GM23248 (cell line): ENCODE data around the gene HRH1. TPM values are rescaled to one million over a fixed set of nuclear protein-coding genes. Genes with fewer than 3 reads are reported as not detected.

Experiments
- DNase-seq: peaks from one replicate; pipeline ENCODE4 v3.0.0-alpha.2; 2015
- H2AFZ ChIP-seq: fragments of 200-600 bp; sonication (generic); 2 replicates; pipeline ENCODE4 v1.6.1; 2016; ENCODE audit warnings: antibody characterized with exemption
- H3F3A ChIP-seq: fragments of 200-600 bp; sonication (generic); 2 replicates; pipeline ENCODE4 v1.6.1; 2016; ENCODE audit warnings: mild to moderate bottlenecking, antibody characterized with exemption, mixed run types; ENCODE audit not compliant: insufficient read depth
- H3K27ac ChIP-seq: fragments of 200-600 bp; sonication (generic); 2 replicates; pipeline ENCODE4 v1.5.1; 2016; ENCODE audit warnings: mild to moderate bottlenecking
- H3K27me3 ChIP-seq: fragments of 200-600 bp; sonication (generic); replicated peaks from 2 replicates; pipeline ENCODE4 v1.6.1; 2016; ENCODE audit warnings: mild to moderate bottlenecking; ENCODE audit not compliant: insufficient read depth
- H3K36me3 ChIP-seq: fragments of 200-600 bp; sonication (generic); 2 replicates; pipeline ENCODE4 v1.6.1; 2016; ENCODE audit warnings: low read depth, mild to moderate bottlenecking
- H3K4me1 ChIP-seq: fragments of 200-600 bp; sonication (generic); 2 replicates; pipeline ENCODE4 v1.6.1; 2016; ENCODE audit warnings: mild to moderate bottlenecking; ENCODE audit not compliant: insufficient read depth
- H3K4me2 ChIP-seq: fragments of 200-600 bp; sonication (generic); one replicate; pipeline ENCODE4 v1.6.1; 2016; ENCODE audit warnings: mild to moderate bottlenecking; ENCODE audit not compliant: unreplicated experiment
- H3K4me3 ChIP-seq: fragments of 200-600 bp; sonication (generic); 2 replicates; pipeline ENCODE4 v1.5.1; 2016; ENCODE audit warnings: mild to moderate bottlenecking
- H3K79me2 ChIP-seq: fragments of 200-600 bp; sonication (generic); 2 replicates; pipeline ENCODE4 v1.6.1; 2016; ENCODE audit warnings: mild to moderate bottlenecking; ENCODE audit not compliant: insufficient read depth
- H3K9ac ChIP-seq: fragments of 200-600 bp; sonication (generic); 2 replicates; pipeline ENCODE4 v1.6.1; 2016; ENCODE audit warnings: mild to moderate bottlenecking
- H3K9me2 ChIP-seq: fragments of 200-600 bp; sonication (generic); 2 replicates; pipeline ENCODE4 v1.6.1; 2016; ENCODE audit warnings: mixed run types, mild to moderate bottlenecking, moderate library complexity; ENCODE audit not compliant: insufficient read depth
- H3K9me3 ChIP-seq: fragments of 200-600 bp; sonication (generic); one replicate; pipeline ENCODE4 v1.6.1; 2017; ENCODE audit warnings: low read depth
- H4K20me1 ChIP-seq: fragments of 200-600 bp; sonication (generic); 2 replicates; pipeline ENCODE4 v1.6.0; 2016; ENCODE audit not compliant: insufficient read depth
- EZH2 ChIP-seq: fragments of 200-600 bp; sonication (generic); IDR thresholded peaks from 2 replicates; pipeline ENCODE4 v1.6.1; 2018; ENCODE audit warnings: antibody characterized with exemption, mild to moderate bottlenecking; ENCODE audit not compliant: insufficient read depth, poor library complexity, severe bottlenecking
- EZH2phosphoT487 ChIP-seq: fragments of 200-600 bp; sonication (generic); IDR thresholded peaks from 2 replicates; pipeline ENCODE4 v1.6.1; 2018; ENCODE audit warnings: antibody characterized with exemption, moderate library complexity, mild to moderate bottlenecking, low read depth; ENCODE audit not compliant: insufficient read depth
- WGBS, 2 experiments: methylation state at CpG; one replicate each; pipeline ENCODE4 v1.1.6; 2015 to 2017; ENCODE audit warnings: low lambda C conversion rate in 2 of 2, low coverage in 1 of 2; ENCODE audit errors: missing lambda C conversion rate in 2 of 2; 5-methylcytosine and 5-hydroxymethylcytosine counted together
- in situ Hi-C: fragments of 300-500 bp; cut with MboI; formaldehyde crosslinking; loops from 2 replicates; pipeline ENCODE4 v1.15.0; 2020
- polyA plus RNA-seq: library from polyadenylated mRNA; unstranded; fragments of >200 nt; fragmentation: Nextera tagmentation; extraction: Ambion mirVana; gene quantifications from 2 replicates; pipeline ENCODE4 v1.2.1, GENCODE V29; 2016
- total RNA-seq: library from RNA; depleted of rRNA; stranded (reverse); fragments of >200 nt; shearing (Covaris generic); gene quantifications from 2 replicates; pipeline ENCODE4 v1.2.3, GENCODE V29; 2014

The HRH1 gene
- total and polyA plus RNA-seq, 2 experiments from 2014 or later = 7.1 to 9.0 TPM

DNA sequence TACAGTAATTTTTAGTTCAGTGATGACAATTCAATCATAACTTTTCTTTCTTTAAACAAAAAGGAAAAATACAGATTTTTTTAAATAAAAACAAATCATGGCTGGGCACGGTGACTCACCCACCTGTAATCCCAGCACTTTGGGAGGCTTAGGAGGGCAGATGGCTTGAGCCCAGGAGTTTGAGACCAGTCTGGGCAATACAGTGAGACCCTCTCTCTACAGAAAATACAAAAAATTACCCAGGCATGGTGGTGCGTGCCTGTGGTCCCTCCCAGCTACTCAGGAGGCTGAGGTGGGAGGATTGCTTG lies 92.3 kb downstream of the HRH1 start:
- H3K4me1 ChIP-seq = no peaks in the 10 kb centered on the region
- TF ChIP-seq EZH2phosphoT487 (no peak), EZH2 (no peak)
- 92 to 93% methylated on average over 2 of the region's 2 CpGs for WGBS, 2 experiments
- no peaks in the 10 kb centered on the region for H3F3A ChIP-seq
- in situ Hi-C loops = no loop called here
- no peaks in the 10 kb centered on the region for H3K27me3 ChIP-seq
- H3K4me2 ChIP-seq = no peak overlapping the region
- no peak overlapping the region for H3K9ac ChIP-seq
- H4K20me1 ChIP-seq = no peaks in the 10 kb centered on the region
- no peaks in the 10 kb centered on the region for H3K9me2 ChIP-seq
- no peak for DNase-seq
- H3K27ac ChIP-seq = no peak overlapping the region
- H2AFZ ChIP-seq = no peak overlapping the region
- H3K36me3 ChIP-seq = no peaks in the 10 kb centered on the region
- H3K79me2 ChIP-seq = peaks cover 14% of the 10 kb centered on the region
- no peaks in the 10 kb centered on the region for H3K9me3 ChIP-seq
- H3K4me3 ChIP-seq = no peak overlapping the region

DNA sequence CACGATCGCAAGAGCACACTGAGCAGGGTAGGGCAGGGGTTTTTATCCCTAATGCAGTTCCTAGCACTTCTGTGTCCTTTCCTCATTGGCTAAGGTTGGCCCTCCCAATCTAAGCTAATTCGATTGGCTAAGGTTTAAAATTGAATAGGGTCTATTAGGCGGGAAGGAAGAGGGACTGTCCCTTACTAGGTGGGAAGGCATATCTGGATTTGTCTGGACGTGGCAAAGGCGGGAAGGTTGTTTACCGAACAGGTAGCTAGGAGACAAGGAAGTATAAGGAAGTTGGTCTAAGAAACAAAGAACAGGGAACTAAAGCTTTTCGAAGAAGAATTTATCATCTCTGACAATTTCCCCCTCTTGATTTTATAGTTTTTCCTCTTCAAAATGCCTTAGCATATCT lies 93.1 kb downstream of the HRH1 start:
- H3F3A ChIP-seq = no peaks in the 10 kb centered on the region
- no peak overlapping the region for H3K4me2 ChIP-seq
- DNase-seq = no peak
- H3K4me3 ChIP-seq = no peak overlapping the region
- no peaks in the 10 kb centered on the region for H3K9me3 ChIP-seq
- H3K9me2 ChIP-seq = no peaks in the 10 kb centered on the region
- H2AFZ ChIP-seq = no peak overlapping the region
- in situ Hi-C loops = no loop called here
- H4K20me1 ChIP-seq = no peaks in the 10 kb centered on the region
- TF ChIP-seq EZH2phosphoT487 (no peak), EZH2 (no peak)
- no peaks in the 10 kb centered on the region for H3K4me1 ChIP-seq
- no peaks in the 10 kb centered on the region for H3K36me3 ChIP-seq
- H3K27me3 ChIP-seq = no peaks in the 10 kb centered on the region
- peaks cover 21% of the 10 kb centered on the region for H3K79me2 ChIP-seq
- no peak overlapping the region for H3K9ac ChIP-seq
- H3K27ac ChIP-seq = no peak overlapping the region
- WGBS, 2 experiments = 95 to 97% methylated on average over 7 of the region's 8 CpGs

DNA sequence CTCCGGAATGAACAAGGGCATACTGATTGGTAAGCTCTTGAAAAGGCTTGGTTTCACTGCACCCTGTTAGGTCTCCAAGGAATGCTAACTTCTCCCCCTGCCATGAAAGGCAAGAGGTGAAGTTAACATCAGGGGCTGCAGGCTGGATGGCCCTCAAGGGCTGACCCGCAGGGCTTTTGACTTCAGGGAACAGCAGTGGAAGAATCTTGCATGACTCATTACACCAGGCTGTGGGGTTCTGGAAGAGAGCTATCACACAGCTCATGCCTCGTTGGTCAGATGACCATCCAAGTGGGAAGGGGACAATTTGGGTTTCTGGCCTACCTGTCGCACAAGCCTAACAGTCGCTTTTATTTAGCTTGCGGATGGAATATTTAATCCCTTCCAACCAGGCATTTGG lies 94.3 kb downstream of the HRH1 start:
- H3K4me2 ChIP-seq = no peak overlapping the region
- DNase-seq = peak; percentile 12
- H3K79me2 ChIP-seq = peaks cover 27% of the 10 kb centered on the region
- H3K9me3 ChIP-seq = no peaks in the 10 kb centered on the region
- H3K27me3 ChIP-seq = no peaks in the 10 kb centered on the region
- no peak overlapping the region for H3K9ac ChIP-seq
- H3K36me3 ChIP-seq = no peaks in the 10 kb centered on the region
- in situ Hi-C loops = no loop called here
- no peak overlapping the region for H2AFZ ChIP-seq
- no peak overlapping the region for H3K27ac ChIP-seq
- no peak for TF ChIP-seq EZH2phosphoT487
- no peak for TF ChIP-seq EZH2
- H3K4me1 ChIP-seq = no peaks in the 10 kb centered on the region
- H3K9me2 ChIP-seq = no peaks in the 10 kb centered on the region
- WGBS, 2 experiments = 96 to 100% methylated on average over 6 of the region's 6 CpGs
- H4K20me1 ChIP-seq = no peaks in the 10 kb centered on the region
- no peak overlapping the region for H3K4me3 ChIP-seq
- H3F3A ChIP-seq = no peaks in the 10 kb centered on the region

DNA sequence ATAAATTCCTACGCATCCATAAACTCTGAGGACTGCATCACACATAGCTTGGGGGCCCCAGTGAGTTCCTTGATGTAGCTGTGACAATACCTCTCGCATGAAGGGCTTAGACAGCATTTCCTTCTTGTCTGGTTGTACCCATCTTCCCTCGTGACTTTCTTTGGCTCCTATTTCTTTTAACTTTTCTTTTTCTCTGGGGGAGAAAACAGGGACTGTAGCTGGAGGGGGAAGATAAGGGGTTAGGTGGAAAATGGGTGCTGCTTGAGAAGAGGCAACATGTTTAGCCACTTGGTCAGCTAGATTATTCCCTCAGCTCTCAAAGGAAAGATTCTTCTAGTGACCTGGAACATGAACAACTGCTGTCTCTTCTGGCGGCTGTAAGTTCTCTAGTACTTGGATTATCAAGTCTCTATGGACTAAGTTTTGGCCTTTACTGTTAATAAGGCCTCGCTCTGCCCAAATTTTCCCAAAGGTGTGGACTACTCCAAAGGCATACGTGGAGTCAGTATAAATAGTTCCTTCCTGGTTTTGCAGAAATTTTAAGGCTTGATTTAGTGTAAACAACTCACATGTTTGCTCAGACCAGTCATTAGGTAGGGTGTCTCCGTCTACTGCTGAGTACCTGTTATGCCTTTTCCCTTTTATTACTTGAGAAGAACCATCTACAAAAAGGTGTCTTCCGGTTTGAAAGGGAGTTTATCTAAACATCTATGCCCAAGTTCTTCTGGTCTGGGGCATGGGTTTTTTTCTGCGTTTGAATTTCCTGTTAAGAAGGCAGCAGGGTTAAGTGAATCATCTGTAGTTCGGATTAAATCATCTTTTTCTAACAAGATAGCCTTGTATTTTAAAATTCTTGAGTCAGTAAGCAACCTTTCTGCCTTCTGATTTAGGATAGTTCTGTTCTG lies 96.9 kb downstream of the HRH1 start:
- 83 to 86% methylated on average over 10 of the region's 10 CpGs for WGBS, 2 experiments
- H3F3A ChIP-seq = no peaks in the 10 kb centered on the region
- no peak for TF ChIP-seq EZH2
- no peak for TF ChIP-seq EZH2phosphoT487
- no peaks in the 10 kb centered on the region for H3K36me3 ChIP-seq
- no peaks in the 10 kb centered on the region for H4K20me1 ChIP-seq
- DNase-seq = no peak
- H3K4me2 ChIP-seq = no peak overlapping the region
- no peaks in the 10 kb centered on the region for H3K4me1 ChIP-seq
- H3K27me3 ChIP-seq = no peaks in the 10 kb centered on the region
- peaks cover 24% of the 10 kb centered on the region; the same call in 1 of the 2 replicates for H3K79me2 ChIP-seq
- H3K9me2 ChIP-seq = no peaks in the 10 kb centered on the region
- no peak overlapping the region for H3K27ac ChIP-seq
- H2AFZ ChIP-seq = no peak overlapping the region
- H3K4me3 ChIP-seq = no peak overlapping the region
- H3K9ac ChIP-seq = no peak overlapping the region
- in situ Hi-C loops = no loop called here
- no peaks in the 10 kb centered on the region for H3K9me3 ChIP-seq

DNA sequence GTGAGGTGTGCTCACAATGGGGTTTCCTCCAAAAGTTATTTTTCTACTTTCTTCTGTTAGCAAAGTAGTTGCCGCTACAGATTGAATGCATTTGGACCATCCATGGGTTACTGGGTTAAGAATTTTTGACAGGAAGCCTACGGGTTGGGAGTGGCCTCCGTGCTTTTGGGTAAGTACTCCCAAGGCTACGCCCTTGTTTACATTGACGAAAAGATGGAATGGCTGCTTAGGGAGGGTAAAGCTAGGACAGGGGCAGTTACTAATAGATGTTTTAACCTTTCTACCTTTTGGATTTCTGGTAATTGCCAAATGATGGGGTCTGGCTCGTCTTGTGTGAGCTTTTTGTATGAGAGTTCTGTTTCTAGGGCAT lies 97.5 kb downstream of the HRH1 start:
- Histone ChIP-seq H3K27ac (no peak overlapping the region), H3K9me2 (no peaks in the 10 kb centered on the region), H3F3A (no peaks in the 10 kb centered on the region), H2AFZ (no peak overlapping the region), H3K27me3 (no peaks in the 10 kb centered on the region), H3K9me3 (no peaks in the 10 kb centered on the region), H3K4me2 (no peak overlapping the region), H3K4me1 (no peaks in the 10 kb centered on the region), H3K36me3 (no peaks in the 10 kb centered on the region), H3K4me3 (no peak overlapping the region), H3K79me2 (peaks cover 28% of the 10 kb centered on the region; the same call in 1 of the 2 replicates), H3K9ac (no peak overlapping the region), H4K20me1 (no peaks in the 10 kb centered on the region)
- no peak for DNase-seq
- TF ChIP-seq EZH2phosphoT487 = no peak
- TF ChIP-seq EZH2 = no peak
- in situ Hi-C loops = no loop called here
- WGBS, 2 experiments = 95 to 98% methylated on average over 6 of the region's 6 CpGs
